GM12878 (cell line): ENCODE results near the gene UBXN11. TPM values are rescaled to one million over a fixed set of nuclear protein-coding genes. Genes with fewer than 3 reads are reported as not detected.

Experiments
- ATAC-seq: fragments of 200-7000 bp; cut with Tn5 transposase; 3 replicates; pipeline ENCODE4 v1.9.1; 2020; ENCODE audit warnings: mild to moderate bottlenecking, moderate library complexity
- BruUV-seq: library from RNA; stranded (reverse); fragments of 400-500 nt; replicated peaks from 2 replicates; lab custom pipeline; 2021; lab: Mats Ljungman, UMichigan
- CTCF ChIA-PET: fragments of 300-600 bp; sonication (Branson Sonifier 250); formaldehyde crosslinking; extraction: SDS; loops from one replicate; lab custom pipeline; 2021; ENCODE audit warnings: inconsistent platforms; lab: Yijun Ruan, JAX
- POLR2A ChIA-PET: fragments of 350-600 bp; formaldehyde crosslinking; extraction: SDS; loops from one replicate; lab custom pipeline; 2021; ENCODE audit warnings: inconsistent platforms; lab: Charles Lee
- RAD21 ChIA-PET: fragments of 300-600 bp; sonication (Branson Sonifier 250); formaldehyde crosslinking; loops from one replicate; lab custom pipeline; 2023; ENCODE audit warnings: antibody characterized with exemption; ENCODE audit not compliant: unreplicated experiment; lab: Charles Lee
- SMC1A ChIA-PET: fragments of 300-600 bp; sonication (Branson Sonifier 250); formaldehyde crosslinking; loops from one replicate; lab custom pipeline; 2023; ENCODE audit not compliant: unreplicated experiment, uncharacterized antibody; lab: Charles Lee
- DNase-seq: peaks from one replicate; pipeline ENCODE4 v3.0.0-alpha.2; 2011; ENCODE audit warnings: low read depth, low spot score
- FAIRE-seq: peaks from 3 replicates; lab custom pipeline; 2011; peaks lifted over from hg19 to GRCh38; lab: Jason Lieb, UNC
- H2AFZ ChIP-seq: 2 replicates; pipeline ENCODE4 v1.6.0; 2011; ENCODE audit warnings: low read depth, low read length, control low read depth; ENCODE audit not compliant: control insufficient read depth
- H3K27ac ChIP-seq: 2 replicates; pipeline ENCODE4 v1.5.1; 2011; ENCODE audit warnings: control low read depth; ENCODE audit not compliant: control insufficient read depth, insufficient read depth
- H3K27me3 ChIP-seq, 2 experiments: replicated peaks in 1 of 2; 2 replicates each; pipeline versions ENCODE4 v1.6.0 to v1.6.1; 2011; ENCODE audit warnings: low read length in 1 of 2; ENCODE audit not compliant: control insufficient read depth in 2 of 2, insufficient read depth in 2 of 2
- H3K36me3 ChIP-seq, 2 experiments: 2 replicates each; pipeline ENCODE4 v1.5.1; 2011; ENCODE audit warnings: low read length in 1 of 2; ENCODE audit not compliant: control insufficient read depth in 2 of 2, insufficient read depth in 2 of 2
- H3K4me1 ChIP-seq: 2 replicates; pipeline ENCODE4 v1.6.1; 2011; ENCODE audit warnings: mild to moderate bottlenecking, low read length, moderate library complexity, mixed read lengths; ENCODE audit not compliant: control insufficient read depth, insufficient read depth
- H3K4me2 ChIP-seq: 2 replicates; pipeline ENCODE4 v1.6.0; 2011; ENCODE audit warnings: control low read depth; ENCODE audit not compliant: control insufficient read depth, insufficient read depth
- H3K4me3 ChIP-seq: fragments of 200-600 bp; sonication (generic); 2 replicates; pipeline ENCODE4 v1.5.1; 2016
- H3K79me2 ChIP-seq: 2 replicates; pipeline ENCODE4 v1.6.0; 2011; ENCODE audit warnings: low read length; ENCODE audit not compliant: control insufficient read depth, insufficient read depth
- H3K9ac ChIP-seq: 2 replicates; pipeline ENCODE4 v1.8.0; 2011; ENCODE audit warnings: low read length, control low read depth, mixed read lengths; ENCODE audit not compliant: control insufficient read depth, insufficient read depth
- H3K9me3 ChIP-seq: replicated peaks from 3 replicates; pipeline ENCODE4 v1.5.1; 2011; ENCODE audit warnings: mild to moderate bottlenecking, low read length; ENCODE audit not compliant: control insufficient read depth, insufficient read depth
- H4K20me1 ChIP-seq: 2 replicates; pipeline ENCODE4 v1.6.0; 2011; ENCODE audit not compliant: control insufficient read depth, insufficient read depth
- ATF7 ChIP-seq: fragments of 450-650 bp; IDR thresholded peaks from 2 replicates; pipeline ENCODE4 v1.6.1; 2016; ENCODE audit warnings: low read depth, mild to moderate bottlenecking
- LARP7 ChIP-seq: fragments of 450-650 bp; IDR thresholded peaks from 2 replicates; pipeline ENCODE4 v1.6.1; 2017; ENCODE audit warnings: mild to moderate bottlenecking
- MTA2 ChIP-seq: fragments of 450-650 bp; IDR thresholded peaks from 2 replicates; pipeline ENCODE4 v1.6.1; 2016; ENCODE audit warnings: low read depth, mild to moderate bottlenecking, moderate library complexity
- POLR2AphosphoS5 ChIP-seq: IDR thresholded peaks from 2 replicates; pipeline ENCODE4 v1.6.1; 2011; ENCODE audit warnings: mild to moderate bottlenecking, low read length, inconsistent platforms
- SIX5 ChIP-seq: IDR thresholded peaks from 2 replicates; pipeline ENCODE4 v1.6.1; 2011; ENCODE audit warnings: mild to moderate bottlenecking, low read depth, low read length, moderate library complexity; ENCODE audit not compliant: severe bottlenecking
- SMC3 ChIP-seq: IDR thresholded peaks from 2 replicates; pipeline ENCODE4 v1.6.1; 2011; ENCODE audit warnings: low read length, improper control_type of control experiment, borderline replicate concordance
- WGBS: methylation state at CpG from one replicate; pipeline ENCODE4 v1.1.6; 2016; ENCODE audit warnings: low lambda C conversion rate; ENCODE audit not compliant: insufficient replicate concordance, insufficient coverage; ENCODE audit errors: missing lambda C conversion rate; 5-methylcytosine and 5-hydroxymethylcytosine counted together
- in situ Hi-C: fragments of 300-500 bp; cut with MboI; formaldehyde crosslinking; loops from 9 replicates; pipeline ENCODE4 v1.14.3; 2018; ENCODE audit warnings: mixed read lengths
- intact Hi-C: fragments of 100-400 bp; cut with micrococcal nuclease; formaldehyde crosslinking; loops from one replicate; pipeline ENCODE4 v1.14.2; 2022; ENCODE audit not compliant: unreplicated experiment
- polyA plus RNA-seq, 11 experiments: library from polyadenylated mRNA; depleted of rRNA in 4 of 11; unstranded in 6 of 11; stranded (reverse) in 5 of 11; fragments of >200 nt; fragmentation: Nextera tagmentation in 4 of 11; fragmentation: Illumina TruSeq in 1 of 11; extraction: Ambion mirVana in 4 of 11; extraction: Trizol in 1 of 11; gene quantifications; 1 replicate in 1 of 11; 2 replicates in 10 of 11; pipeline versions ENCODE4 v1.2.1 to v1.2.3, GENCODE V29; 2011 to 2016; ENCODE audit warnings: inconsistent platforms in 2 of 11, missing spikeins in 2 of 11, low read depth in 1 of 11
- total RNA-seq, 4 experiments: library from RNA; depleted of rRNA in 3 of 4; stranded (reverse); fragments of >200 nt in 3 of 4; fragmentation: Illumina TruSeq in 1 of 4; extraction: Trizol in 1 of 4; gene quantifications; 2 replicates each; pipeline versions ENCODE4 v1.2.1 to v1.2.3, GENCODE V29; 2013 to 2021
- TF ChIP-seq, protein P1 (sequence below), 3 experiments: IDR thresholded peaks in 2 of 3; conservative IDR thresholded peaks in 1 of 3; 2 replicates each; pipeline ENCODE4 v1.5.1; 2011; ENCODE audit warnings: low read depth in 3 of 3, low read length in 3 of 3, mild to moderate bottlenecking in 3 of 3, control low read depth in 2 of 3, moderate library complexity in 2 of 3, inconsistent platforms in 1 of 3, mixed read lengths in 1 of 3; ENCODE audit not compliant: control insufficient read depth in 2 of 3, insufficient read depth in 1 of 3; ENCODE audit errors: extremely low read depth in 1 of 3

Gene UBXN11
- total and polyA plus RNA-seq, 10 of the 15 experiments (the other 5 are each of a cell fraction or from before 2014, with no cell fraction given) = 0.32 to 34.4 (median 9.6) TPM

DNA sequence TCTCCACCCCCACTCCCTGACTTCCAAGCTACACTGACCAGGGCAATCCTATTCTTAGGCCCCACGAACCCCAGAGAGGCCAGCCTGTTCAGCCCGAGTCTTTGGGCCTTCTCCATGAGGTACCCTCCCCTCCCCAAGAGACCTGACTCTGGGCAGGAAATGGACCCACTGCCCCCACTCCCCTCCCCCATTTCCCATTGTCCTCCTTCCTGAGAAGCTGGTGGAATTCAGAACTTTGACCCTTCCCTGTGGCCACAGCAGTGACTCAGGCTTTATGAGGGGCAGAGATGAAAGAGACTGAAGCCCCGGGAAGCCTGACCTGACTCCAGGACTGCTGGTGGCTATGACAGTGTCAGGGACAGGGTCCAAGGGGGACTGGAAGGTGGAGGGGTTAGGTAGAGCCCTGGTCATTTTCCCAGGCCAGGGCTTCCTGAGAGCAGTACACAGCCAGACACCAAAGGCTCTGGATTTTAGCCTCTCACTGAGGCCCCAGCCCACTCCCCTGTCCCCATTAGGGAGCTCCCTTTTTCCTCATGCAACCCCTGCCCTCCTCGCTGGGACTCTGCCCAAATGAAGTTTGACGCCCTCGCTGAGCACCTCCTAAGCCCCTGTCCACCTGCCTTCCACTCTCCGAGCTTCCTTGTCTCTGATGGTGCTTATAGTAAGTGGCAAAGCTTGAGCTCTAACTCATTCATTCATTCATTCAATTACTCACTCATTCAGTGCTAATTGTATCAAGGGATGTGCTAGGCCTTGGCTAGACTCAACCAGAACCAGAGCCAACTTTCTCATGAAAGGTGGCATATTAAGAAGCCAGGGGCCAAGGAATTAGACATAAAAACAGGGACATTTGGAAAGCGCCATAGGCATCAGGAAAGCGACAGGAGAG is 44.5 kb upstream of the UBXN11 start:
- no peak for DNase-seq
- Histone ChIP-seq H3K27me3 (no peaks in the 10 kb centered on the region), H3K4me2 (no peak overlapping the region), H3K4me3 (no peak overlapping the region), H3K79me2 (no peaks in the 10 kb centered on the region)
- SMC1A ChIA-PET = no interaction called here
- BruUV-seq = no TSS peak
- TF ChIP-seq ATF7 (no peak), POLR2AphosphoS5 (no peak), SMC3 (no peak), MTA2 (no peak), SIX5 (no peak)
- TF ChIP-seq, all 136 proteins: peak for 0
- Histone ChIP-seq H3K9ac (no peak overlapping the region), H4K20me1 (no peaks in the 10 kb centered on the region), H3K36me3 (no peaks in the 10 kb centered on the region), H3K4me1 (no peaks in the 10 kb centered on the region), H3K9me3 (no peaks in the 10 kb centered on the region), H2AFZ (no peak overlapping the region), H3K27ac (no peak overlapping the region)
- CTCF ChIA-PET = interaction anchor here (1.0 to 1.2 kb wide), 3 partner anchors 27 to 33 kb away, joined by 3 to 4 read pairs (median 3); partner anchors contain the start of gene CD52
- ATAC-seq (no peak), FAIRE-seq (no peak)
- in situ Hi-C loops (no loop called here), intact Hi-C loops (no loop called here)
- RAD21 ChIA-PET = no interaction called here
- WGBS = 37% methylated on average over 9 of the region's 9 CpGs
- POLR2A ChIA-PET = interaction anchor here (0.6 kb wide), 1 partner anchor 10 kb away, joined by 5 read pairs; no protein-coding TSS in a partner anchor

DNA sequence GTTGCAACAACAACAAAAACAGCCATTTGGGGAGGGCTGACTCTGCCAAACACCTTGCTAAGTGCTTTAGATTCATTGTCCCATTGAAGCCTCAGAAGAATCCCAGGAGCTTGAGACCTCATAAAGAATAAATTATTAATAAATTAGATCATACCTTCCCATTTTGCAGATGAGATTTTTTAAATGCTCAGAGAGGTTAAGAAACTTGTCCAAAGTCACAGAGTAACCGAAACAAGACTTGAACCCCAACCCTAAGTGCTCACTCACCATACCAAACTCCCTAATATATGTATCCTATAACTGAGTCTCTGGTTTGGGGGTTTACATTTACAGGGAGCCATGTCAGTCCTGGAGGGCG is 43.9 kb upstream of the UBXN11 start:
- Histone ChIP-seq H3K9me3 (no peaks in the 10 kb centered on the region), H3K4me1 (no peaks in the 10 kb centered on the region), H3K9ac (no peak overlapping the region), H3K27ac (no peak overlapping the region), H3K36me3 (no peaks in the 10 kb centered on the region), H2AFZ (no peak overlapping the region), H3K27me3 (no peaks in the 10 kb centered on the region), H3K79me2 (no peaks in the 10 kb centered on the region), H3K4me3 (no peak overlapping the region), H4K20me1 (no peaks in the 10 kb centered on the region), H3K4me2 (no peak overlapping the region)
- BruUV-seq = no TSS peak
- ChIA-PET SMC1A (no interaction called here), POLR2A (interaction anchor here (0.6 to 0.7 kb wide), 2 partner anchors 14 to 63 kb away, joined by 4 to 6 read pairs; no protein-coding TSS in a partner anchor), CTCF (interaction anchor here (1.0 to 3.4 kb wide), 3 partner anchors 29 to 66 kb away, joined by 3 to 13 read pairs (median 4); partner anchors contain the start of gene CD52), RAD21 (no interaction called here)
- TF ChIP-seq LARP7 = no peak
- TF ChIP-seq, protein P1, sequence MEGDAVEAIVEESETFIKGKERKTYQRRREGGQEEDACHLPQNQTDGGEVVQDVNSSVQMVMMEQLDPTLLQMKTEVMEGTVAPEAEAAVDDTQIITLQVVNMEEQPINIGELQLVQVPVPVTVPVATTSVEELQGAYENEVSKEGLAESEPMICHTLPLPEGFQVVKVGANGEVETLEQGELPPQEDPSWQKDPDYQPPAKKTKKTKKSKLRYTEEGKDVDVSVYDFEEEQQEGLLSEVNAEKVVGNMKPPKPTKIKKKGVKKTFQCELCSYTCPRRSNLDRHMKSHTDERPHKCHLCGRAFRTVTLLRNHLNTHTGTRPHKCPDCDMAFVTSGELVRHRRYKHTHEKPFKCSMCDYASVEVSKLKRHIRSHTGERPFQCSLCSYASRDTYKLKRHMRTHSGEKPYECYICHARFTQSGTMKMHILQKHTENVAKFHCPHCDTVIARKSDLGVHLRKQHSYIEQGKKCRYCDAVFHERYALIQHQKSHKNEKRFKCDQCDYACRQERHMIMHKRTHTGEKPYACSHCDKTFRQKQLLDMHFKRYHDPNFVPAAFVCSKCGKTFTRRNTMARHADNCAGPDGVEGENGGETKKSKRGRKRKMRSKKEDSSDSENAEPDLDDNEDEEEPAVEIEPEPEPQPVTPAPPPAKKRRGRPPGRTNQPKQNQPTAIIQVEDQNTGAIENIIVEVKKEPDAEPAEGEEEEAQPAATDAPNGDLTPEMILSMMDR (IDR thresholded peaks at IDR 0.05 in 2 of 3, conservative IDR thresholded peaks at IDR 0.05 in 1 of 3; ENCODE audit: control insufficient read depth in 2 of 3, extremely low read depth in 1 of 3, insufficient read depth in 1 of 3, low read depth in 3 of 3, low read length in 3 of 3) = no peak
- DNase-seq (no peak), FAIRE-seq (no peak), ATAC-seq (no peak)
- 13% methylated on average over 2 of the region's 2 CpGs for WGBS
- intact Hi-C loops = no loop called here
- in situ Hi-C loops = no loop called here
